HepG2 (cell line): ENCODE measurements around the gene SLC25A1. TPM values are rescaled to one million over a fixed set of nuclear protein-coding genes. Genes with fewer than 3 reads are reported as not detected.

Source experiments
- ATAC-seq: fragments of 200-7000 bp; cut with Tn5 transposase; 3 replicates; pipeline ENCODE4 v1.9.1; 2020; ENCODE audit warnings: mild to moderate bottlenecking, moderate library complexity
- BruUV-seq: library from RNA; stranded (reverse); fragments of 400-500 nt; replicated peaks from 2 replicates; lab custom pipeline; 2021; lab: Mats Ljungman, UMichigan
- CTCF ChIA-PET: fragments of 300-600 bp; formaldehyde crosslinking; extraction: SDS; loops from one replicate; lab custom pipeline; 2021; ENCODE audit warnings: low total read pairs, inconsistent platforms, low intra/inter-chr PET ratio; lab: Yijun Ruan, JAX
- POLR2A ChIA-PET: fragments of 350-600 bp; sonication (Branson Sonifier 250); formaldehyde crosslinking; loops from one replicate; lab custom pipeline; 2020; ENCODE audit warnings: antibody characterized with exemption, inconsistent platforms; lab: Yijun Ruan, JAX
- DNase-seq: peaks from one replicate; pipeline ENCODE4 v3.0.0-alpha.2; 2015; ENCODE audit warnings: low spot score
- FAIRE-seq: peaks from 3 replicates; lab custom pipeline; 2011; peaks lifted over from hg19 to GRCh38; lab: Jason Lieb, UNC
- H2AFZ ChIP-seq: one replicate; pipeline ENCODE4 v1.6.1; 2011; ENCODE audit warnings: low read length, inconsistent platforms
- H3K27ac ChIP-seq: fragments of 300-600 bp; 3 replicates; pipeline ENCODE4 v1.8.0; 2011; ENCODE audit warnings: mixed run types, mild to moderate bottlenecking, mixed read lengths, low read length, inconsistent platforms; ENCODE audit not compliant: insufficient read depth; ENCODE audit errors: extremely low read length
- H3K27me3 ChIP-seq, 2 experiments: fragments of 200-600 bp in 1 of 2; 2 replicates in 1 of 2; 3 replicates in 1 of 2; pipeline versions ENCODE4 v1.6.0 to v1.8.0; 2011; ENCODE audit warnings: low read length in 2 of 2, mild to moderate bottlenecking in 2 of 2, moderate library complexity in 2 of 2, inconsistent platforms in 1 of 2; ENCODE audit not compliant: insufficient read depth in 2 of 2, control insufficient read depth in 1 of 2
- H3K36me3 ChIP-seq, 2 experiments: fragments of 200-600 bp in 1 of 2; replicated peaks in 1 of 2; 2 replicates in 1 of 2; 3 replicates in 1 of 2; pipeline versions ENCODE4 v1.5.1 to v1.8.0; 2011; ENCODE audit warnings: low read length in 2 of 2, inconsistent platforms in 1 of 2; ENCODE audit not compliant: insufficient read depth in 2 of 2, control insufficient read depth in 1 of 2
- H3K4me1 ChIP-seq: 2 replicates; pipeline ENCODE4 v1.5.1; 2012; ENCODE audit warnings: low read length, inconsistent platforms; ENCODE audit not compliant: insufficient read depth
- H3K4me2 ChIP-seq: 2 replicates; pipeline ENCODE4 v1.6.0; 2011; ENCODE audit warnings: low read depth, low read length, inconsistent platforms
- H3K4me3 ChIP-seq, 3 experiments: fragments of 200-600 bp in 1 of 3; sonication (generic), shearing (Covaris generic) in 1 of 3; replicated peaks in 1 of 3; 2 replicates each; pipeline ENCODE4 v1.5.1; 2011 to 2016; ENCODE audit warnings: low read length in 3 of 3, inconsistent platforms in 2 of 3, low read depth in 2 of 3, mild to moderate bottlenecking in 2 of 3, control low read depth in 1 of 3, mixed read lengths in 1 of 3; ENCODE audit not compliant: insufficient read depth in 1 of 3
- H3K79me2 ChIP-seq: one replicate; pipeline ENCODE4 v1.6.1; 2011; ENCODE audit warnings: low read length, inconsistent platforms; ENCODE audit not compliant: insufficient read depth
- H3K9ac ChIP-seq: 2 replicates; pipeline ENCODE4 v1.6.0; 2011; ENCODE audit warnings: mild to moderate bottlenecking, low read depth, low read length, inconsistent platforms; ENCODE audit not compliant: insufficient read depth
- H3K9me3 ChIP-seq: 2 replicates; pipeline ENCODE4 v1.5.1; 2012; ENCODE audit warnings: mild to moderate bottlenecking, low read length
- H4K20me1 ChIP-seq: 2 replicates; pipeline ENCODE4 v1.6.0; 2011; ENCODE audit warnings: inconsistent platforms, mild to moderate bottlenecking, low read length, moderate library complexity; ENCODE audit not compliant: insufficient read depth
- KAT7 ChIP-seq: IDR thresholded peaks from 2 replicates; pipeline ENCODE4 v1.6.1; 2018; ENCODE audit warnings: borderline replicate concordance, missing compliant biosample characterization
- KLF15 ChIP-seq: sonication (generic); formaldehyde crosslinking; IDR thresholded peaks from 2 replicates; pipeline ENCODE4 v1.8.1; 2023; ENCODE audit warnings: borderline replicate concordance, mild to moderate bottlenecking, inconsistent platforms, missing genetic modification reagents, mixed read lengths
- MAFF ChIP-seq: IDR thresholded peaks from 2 replicates; pipeline ENCODE4 v1.6.1; 2011; ENCODE audit warnings: low read depth, low read length, improper control_type of control experiment
- MAX ChIP-seq: IDR thresholded peaks from 2 replicates; pipeline ENCODE4 v1.6.1; 2012; ENCODE audit warnings: inconsistent platforms
- MEIS1 ChIP-seq: sonication (generic); formaldehyde crosslinking; IDR thresholded peaks from 2 replicates; pipeline ENCODE4 v1.9.0; 2021; ENCODE audit warnings: mild to moderate bottlenecking, missing genetic modification reagents, moderate library complexity, borderline replicate concordance
- PCBP1 ChIP-seq: fragments of 200-400 bp; formaldehyde crosslinking; IDR thresholded peaks from 2 replicates; pipeline ENCODE4 v1.6.1; 2017; ENCODE audit warnings: mild to moderate bottlenecking, low read depth, low read length, borderline replicate concordance
- RERE ChIP-seq: IDR thresholded peaks from 2 replicates; pipeline ENCODE4 v1.6.1; 2016; ENCODE audit warnings: low read depth, missing genetic modification reagents, missing compliant biosample characterization
- TCF7 ChIP-seq: sonication (generic); IDR thresholded peaks from 2 replicates; pipeline ENCODE4 v1.6.1; 2016; ENCODE audit warnings: antibody characterized with exemption, low read depth
- XRCC5 ChIP-seq: fragments of 200-400 bp; formaldehyde crosslinking; optimal IDR thresholded peaks from 2 replicates; pipeline ENCODE3; 2017; ENCODE audit warnings: mild to moderate bottlenecking, low read length
- ZNF296 ChIP-seq: sonication (generic); formaldehyde crosslinking; conservative IDR thresholded peaks from 2 replicates; pipeline ENCODE4 v1.5.0; 2020; ENCODE audit warnings: mild to moderate bottlenecking, missing genetic modification reagents
- ZNF501 ChIP-seq: sonication (generic); formaldehyde crosslinking; IDR thresholded peaks from 2 replicates; pipeline ENCODE4 v1.5.1; 2020; ENCODE audit warnings: mild to moderate bottlenecking, moderate library complexity, missing genetic modification reagents
- ZNF841 ChIP-seq: sonication (generic); formaldehyde crosslinking; IDR thresholded peaks from 2 replicates; pipeline ENCODE4 v1.8.1; 2023; ENCODE audit warnings: missing genetic modification reagents, borderline replicate concordance
- WGBS: methylation state at CpG from one replicate; pipeline ENCODE4 v1.1.6; 2017; ENCODE audit warnings: low lambda C conversion rate; 5-methylcytosine and 5-hydroxymethylcytosine counted together
- in situ Hi-C: cut with HindIII; loops from 2 replicates; pipeline ENCODE4 v1.10.0; 2017; ENCODE audit warnings: low pct_unique_long_range_greater_than_20kb; ENCODE audit not compliant: extremely low pct_ligation_motif_present
- intact Hi-C: fragments of 100-400 bp; cut with micrococcal nuclease; formaldehyde crosslinking; loops from one replicate; pipeline ENCODE4 v1.10.0; 2022; ENCODE audit not compliant: unreplicated experiment
- polyA plus RNA-seq, 8 experiments: library from polyadenylated mRNA; depleted of rRNA in 3 of 8; stranded (reverse) in 7 of 8; unstranded in 1 of 8; fragments of >200 nt; fragmentation: Illumina TruSeq in 4 of 8; extraction: Trizol in 4 of 8; gene quantifications; 2 replicates each; pipeline versions ENCODE4 v1.2.1 to v1.2.3, GENCODE V29; 2011 to 2016; ENCODE audit warnings: low read depth in 4 of 8, missing spikeins in 1 of 8, mixed read lengths in 1 of 8; ENCODE audit not compliant: insufficient read depth in 1 of 8
- total RNA-seq, 5 experiments: library from RNA; depleted of rRNA; stranded (reverse); fragments of >200 nt; fragmentation: Illumina TruSeq; extraction: Trizol; gene quantifications; 2 replicates each; pipeline ENCODE4 v1.2.3, GENCODE V29; 2016; ENCODE audit warnings: low read depth in 1 of 5

SLC25A1 gene
- total and polyA plus RNA-seq, 2 of the 13 experiments (the other 11 are each of a cell fraction or from before 2014, with no cell fraction given): 49.4 to 161 TPM

- no peaks in the 10 kb centered on the region for H4K20me1 ChIP-seq
- TF ChIP-seq PCBP1 (no peak), MEIS1 (CRISPR knock-in tag) (no peak), KAT7 (CRISPR knock-in tag) (no peak)
- TF ChIP-seq, all 625 proteins: peak for 0
- Histone ChIP-seq H3K36me3 (peaks cover 4 to 14% of the 10 kb centered on the region in 2 experiments; a peak in 2 of 5 replicates), H3K27me3 (no peaks in the 10 kb centered on the region), H3K9ac (no peak overlapping the region), H3K79me2 (no peaks in the 10 kb centered on the region), H3K4me2 (no peak overlapping the region), H3K27ac (no peak overlapping the region), H2AFZ (no peak overlapping the region), H3K4me3 (no peak overlapping the region), H3K9me3 (no peaks in the 10 kb centered on the region), H3K4me1 (no peaks in the 10 kb centered on the region)
- ChIA-PET CTCF (no interaction called here), POLR2A (interaction anchor here (1.5 kb wide), 1 partner anchor 29 kb away, joined by 3 read pairs; the partner anchor contains the start of gene SLC25A1)
- FAIRE-seq: no peak
- intact Hi-C loops: no loop called here
- in situ Hi-C loops: loop anchor here (10.0 kb wide), 1 partner anchor 56 kb away; no protein-coding TSS in a partner anchor
- BruUV-seq: no TSS peak
- ATAC-seq: no peak
- no peak for DNase-seq
- WGBS: 83% methylated on average over 4 of the region's 4 CpGs
Measured at GRCh38 chr22:19208287-19208847, 29.8 kb upstream of the SLC25A1 start.

- Histone ChIP-seq H3K27ac (no peak overlapping the region), H3K4me1 (no peaks in the 10 kb centered on the region), H3K79me2 (no peaks in the 10 kb centered on the region), H3K4me3 (no peak overlapping the region), H2AFZ (no peak overlapping the region), H4K20me1 (no peaks in the 10 kb centered on the region), H3K27me3 (no peaks in the 10 kb centered on the region), H3K4me2 (no peak overlapping the region), H3K36me3 (peaks cover 4 to 14% of the 10 kb centered on the region in 2 experiments; a peak in 2 of 5 replicates), H3K9ac (no peak overlapping the region), H3K9me3 (no peaks in the 10 kb centered on the region)
- intact Hi-C loops (no loop called here), in situ Hi-C loops (loop anchor here (10.0 kb wide), 1 partner anchor 57 kb away; no protein-coding TSS in a partner anchor)
- ChIA-PET CTCF (no interaction called here), POLR2A (interaction anchor here (1.5 kb wide), 1 partner anchor 29 kb away, joined by 3 read pairs; the partner anchor contains the start of gene SLC25A1)
- BruUV-seq: no TSS peak
- ATAC-seq (no peak), DNase-seq (no peak), FAIRE-seq (no peak)
- WGBS: 92% methylated on average over 5 of the region's 5 CpGs
- no peak for TF ChIP-seq TCF7
- TF ChIP-seq MAFF: no peak
- TF ChIP-seq ZNF501 (CRISPR knock-in tag): no peak
- TF ChIP-seq ZNF296: no peak
- TF ChIP-seq KLF15 (CRISPR knock-in tag): no peak
- no peak for TF ChIP-seq RERE (CRISPR knock-in tag)
- no peak for TF ChIP-seq ZNF841 (CRISPR knock-in tag)
- TF ChIP-seq MAX: no peak
- TF ChIP-seq XRCC5: no peak
Measured at GRCh38 chr22:19207884-19208283, 29.3 kb upstream of the SLC25A1 start.
